NCI-H510A treated with DMSO at 0.1 percent for 48 hours (cell line): ENCODE data around the gene COL15A1.
A peak's percentile ranks its signal among the peaks of the same experiment; 100 is the strongest.
"Not testable (repeated sequence)": the region's sequence is repeated elsewhere in the genome, so short reads cannot be mapped to it uniquely, and the experiment has no call there.

Experiments
- DNase-seq: peaks from one replicate; lab custom pipeline; 2025; lab: John Stamatoyannopoulos, UW

Gene COL15A1

GRCh38 chr9:98994172-98995058 lies 50.7 kb downstream of the COL15A1 start:
- no peak for DNase-seq

- no peak for DNase-seq
These were observed 51.5 kb downstream of the COL15A1 start for GRCh38 chr9:98995059-98995671.

GRCh38 chr9:98995971-98996504 lies 52.3 kb downstream of the COL15A1 start:
- DNase-seq = no peak

GRCh38 chr9:98997604-98998003 lies 53.9 kb downstream of the COL15A1 start:
- DNase-seq = no peak

- peak; percentile 5 for DNase-seq
These were observed 54.9 kb downstream of the COL15A1 start for GRCh38 chr9:98998441-98999151.

- no peak for DNase-seq
These were observed 55.4 kb downstream of the COL15A1 start for GRCh38 chr9:98999152-98999525.

GRCh38 chr9:99000476-99001395 lies 57.0 kb downstream of the COL15A1 start:
- no peak for DNase-seq

GRCh38 chr9:99001892-99002291 lies 58.2 kb downstream of the COL15A1 start:
- DNase-seq = no peak

GRCh38 chr9:99002706-99003105 lies 59.0 kb downstream of the COL15A1 start:
- no peak for DNase-seq

- DNase-seq = no peak
These were observed 59.6 kb downstream of the COL15A1 start for GRCh38 chr9:99003308-99003707.

- DNase-seq = no peak
These were observed 60.4 kb downstream of the COL15A1 start for GRCh38 chr9:99004115-99004514.

GRCh38 chr9:99004717-99005460 lies 61.2 kb downstream of the COL15A1 start:
- DNase-seq = no peak

- DNase-seq = no peak
These were observed 61.9 kb downstream of the COL15A1 start for GRCh38 chr9:99005651-99006050.

- DNase-seq = no peak
These were observed 62.8 kb downstream of the COL15A1 start for GRCh38 chr9:99006511-99006910.

- DNase-seq = no peak
These were observed 63.3 kb downstream of the COL15A1 start for GRCh38 chr9:99006979-99007378.

GRCh38 chr9:99008203-99008602 lies 64.5 kb downstream of the COL15A1 start:
- no peak for DNase-seq

GRCh38 chr9:99010393-99010792 lies 66.7 kb downstream of the COL15A1 start:
- DNase-seq = not testable (repeated sequence)

GRCh38 chr9:99011161-99011709 lies 67.5 kb downstream of the COL15A1 start:
- DNase-seq = no peak

GRCh38 chr9:99012957-99013512 lies 69.3 kb downstream of the COL15A1 start:
- DNase-seq = no peak

- no peak for DNase-seq
These were observed 69.8 kb downstream of the COL15A1 start for GRCh38 chr9:99013550-99013949.
